Muscle layer of colon (tissue), 2 donors: Measurements from ENCODE around the gene USP25.

Source experiments
- H3K27ac ChIP-seq: one replicate; pipeline ENCODE4 v1.7.0; 2013; ENCODE audit warnings: low read depth, mild to moderate bottlenecking, low read length, moderate library complexity
- H3K27me3 ChIP-seq, 2 donors: one replicate each; pipeline ENCODE4 v1.7.0; 2013; ENCODE audit warnings: low read length in 2 of 2, mild to moderate bottlenecking in 2 of 2; ENCODE audit not compliant: insufficient read depth in 2 of 2, control insufficient read depth in 1 of 2
- H3K36me3 ChIP-seq: one replicate; pipeline ENCODE4 v1.7.0; 2013; ENCODE audit warnings: mild to moderate bottlenecking, low read length; ENCODE audit not compliant: insufficient read depth
- H3K4me1 ChIP-seq: one replicate; pipeline ENCODE4 v1.7.0; 2013; ENCODE audit warnings: mild to moderate bottlenecking, low read length; ENCODE audit not compliant: insufficient read depth
- H3K4me3 ChIP-seq, 2 donors: one replicate each; pipeline ENCODE4 v1.7.0; 2013; ENCODE audit warnings: low read length in 2 of 2, low read depth in 1 of 2, mild to moderate bottlenecking in 1 of 2, moderate library complexity in 1 of 2
- H3K9ac ChIP-seq: one replicate; pipeline ENCODE4 v1.7.0; 2013; ENCODE audit warnings: low read length
- H3K9me3 ChIP-seq: one replicate; pipeline ENCODE4 v1.7.0; 2013; ENCODE audit warnings: mild to moderate bottlenecking, low read length
- donor health status: abdominal sarcoma.
- donor health status: Adenocarcinoma of cecum.

The USP25 gene

GRCh38 chr21:15729674-15730483 lies at the start of gene USP25:
Gene USP25 (plus strand): TSS chr21:15729982. CDS start chr21:15730394, 412 bp downstream.
- H3K27ac ChIP-seq: peak within 1 kb of the TSS; percentile 93
- no peaks in the 10 kb centered on the region for H3K27me3 ChIP-seq
- H3K4me3 ChIP-seq: peak within 1 kb of the TSS; percentile 76 to 79
- H3K9ac ChIP-seq: peak within 1 kb of the TSS; percentile 86
- H3K36me3 ChIP-seq: no peaks in the 10 kb centered on the region
- H3K4me1 ChIP-seq: no peaks in the 10 kb centered on the region
- H3K9me3 ChIP-seq: no peaks in the 10 kb centered on the region

- Histone ChIP-seq H3K9ac (no peak overlapping the region), H3K27me3 (no peaks in the 10 kb centered on the region), H3K9me3 (no peaks in the 10 kb centered on the region), H3K4me1 (no peaks in the 10 kb centered on the region), H3K27ac (no peak overlapping the region), H3K36me3 (no peaks in the 10 kb centered on the region), H3K4me3 (no peak overlapping the region)
Observed at GRCh38 chr21:15682186-15682895, 47.4 kb upstream of the USP25 start.

- Histone ChIP-seq H3K4me3 (no peak overlapping the region), H3K27me3 (no peaks in the 10 kb centered on the region), H3K9me3 (no peaks in the 10 kb centered on the region), H3K27ac (no peak overlapping the region), H3K4me1 (no peaks in the 10 kb centered on the region), H3K9ac (no peak overlapping the region), H3K36me3 (no peaks in the 10 kb centered on the region)
Observed at GRCh38 chr21:15682977-15683376, 46.8 kb upstream of the USP25 start.

- H3K4me3 ChIP-seq: no peak overlapping the region
- H3K9ac ChIP-seq: no peak overlapping the region
- no peaks in the 10 kb centered on the region for H3K27me3 ChIP-seq
- no peak overlapping the region for H3K27ac ChIP-seq
- H3K36me3 ChIP-seq: no peaks in the 10 kb centered on the region
- H3K9me3 ChIP-seq: no peaks in the 10 kb centered on the region
- H3K4me1 ChIP-seq: no peaks in the 10 kb centered on the region
Observed at GRCh38 chr21:15686506-15686905, 43.3 kb upstream of the USP25 start.

- Histone ChIP-seq H3K4me3 (no peak overlapping the region), H3K36me3 (no peaks in the 10 kb centered on the region), H3K9ac (no peak overlapping the region), H3K4me1 (no peaks in the 10 kb centered on the region), H3K9me3 (no peaks in the 10 kb centered on the region), H3K27ac (no peak overlapping the region), H3K27me3 (no peaks in the 10 kb centered on the region)
Observed at GRCh38 chr21:15687208-15687607, 42.6 kb upstream of the USP25 start.

- Histone ChIP-seq H3K9ac (no peak overlapping the region), H3K9me3 (no peaks in the 10 kb centered on the region), H3K4me3 (no peak overlapping the region), H3K36me3 (no peaks in the 10 kb centered on the region), H3K27me3 (no peaks in the 10 kb centered on the region), H3K4me1 (no peaks in the 10 kb centered on the region), H3K27ac (no peak overlapping the region)
Observed at GRCh38 chr21:15688016-15688415, 41.8 kb upstream of the USP25 start.

- no peaks in the 10 kb centered on the region for H3K9me3 ChIP-seq
- H3K27me3 ChIP-seq: no peaks in the 10 kb centered on the region
- no peaks in the 10 kb centered on the region for H3K36me3 ChIP-seq
Observed at GRCh38 chr21:15688809-15689208, 41.0 kb upstream of the USP25 start.

GRCh38 chr21:15692711-15693110 lies 37.1 kb upstream of the USP25 start:
- Histone ChIP-seq H3K4me3 (no peak overlapping the region), H3K27ac (no peak overlapping the region), H3K9ac (no peak overlapping the region), H3K36me3 (no peaks in the 10 kb centered on the region), H3K27me3 (no peaks in the 10 kb centered on the region), H3K9me3 (no peaks in the 10 kb centered on the region), H3K4me1 (no peaks in the 10 kb centered on the region)

More at GRCh38 chr21:15688809-15689208, 41.0 kb upstream of the USP25 start:
- H3K4me3 ChIP-seq: no peak overlapping the region
- H3K27ac ChIP-seq: no peak overlapping the region
- no peak overlapping the region for H3K9ac ChIP-seq
- H3K4me1 ChIP-seq: no peaks in the 10 kb centered on the region

GRCh38 chr21:15695241-15695640 lies 34.5 kb upstream of the USP25 start:
- H3K27ac ChIP-seq: no peak overlapping the region
- H3K36me3 ChIP-seq: no peaks in the 10 kb centered on the region
- no peaks in the 10 kb centered on the region for H3K27me3 ChIP-seq
- no peak overlapping the region for H3K4me3 ChIP-seq
- no peaks in the 10 kb centered on the region for H3K4me1 ChIP-seq
- no peaks in the 10 kb centered on the region for H3K9me3 ChIP-seq
- no peak overlapping the region for H3K9ac ChIP-seq

- Histone ChIP-seq H3K4me1 (no peaks in the 10 kb centered on the region), H3K36me3 (no peaks in the 10 kb centered on the region), H3K9me3 (no peaks in the 10 kb centered on the region), H3K4me3 (no peak overlapping the region), H3K27ac (no peak overlapping the region), H3K9ac (no peak overlapping the region), H3K27me3 (no peaks in the 10 kb centered on the region)
Observed at GRCh38 chr21:15701830-15702229, 28.0 kb upstream of the USP25 start.

GRCh38 chr21:15703932-15704331 lies 25.9 kb upstream of the USP25 start:
- no peak overlapping the region for H3K4me3 ChIP-seq
- no peaks in the 10 kb centered on the region for H3K4me1 ChIP-seq
- no peaks in the 10 kb centered on the region for H3K27me3 ChIP-seq
- H3K9me3 ChIP-seq: no peaks in the 10 kb centered on the region
- H3K36me3 ChIP-seq: no peaks in the 10 kb centered on the region
- no peak overlapping the region for H3K9ac ChIP-seq
- H3K27ac ChIP-seq: no peak overlapping the region
